Limb (tissue), 2 donors: Measurements from ENCODE around the gene CMKLR1.

Source experiments
- DNase-seq, 2 donors: peaks; one replicate each; pipeline ENCODE4 v3.0.0-alpha.2; 2016; ENCODE audit errors: extremely low spot score in 2 of 2

Gene CMKLR1

GRCh38 chr12:108302016-108302402 lies 37.1 kb downstream of the CMKLR1 start:
- no peak for DNase-seq

- no peak for DNase-seq
These were observed 37.8 kb downstream of the CMKLR1 start for GRCh38 chr12:108301346-108301745.

GRCh38 chr12:108299980-108300696 lies 39.0 kb downstream of the CMKLR1 start:
- DNase-seq, result no peak

GRCh38 chr12:108299516-108299915 lies 39.6 kb downstream of the CMKLR1 start:
- no peak for DNase-seq

GRCh38 chr12:108298761-108299275 lies 40.3 kb downstream of the CMKLR1 start:
- DNase-seq, result no peak

GRCh38 chr12:108297895-108298760 lies 41.0 kb downstream of the CMKLR1 start:
- DNase-seq, result no peak

- no peak for DNase-seq
These were observed 41.7 kb downstream of the CMKLR1 start for GRCh38 chr12:108297424-108297823.

GRCh38 chr12:108296945-108297344 lies 42.2 kb downstream of the CMKLR1 start:
- DNase-seq, result no peak

GRCh38 chr12:108295641-108296040 lies 43.5 kb downstream of the CMKLR1 start:
- DNase-seq, result no peak

- DNase-seq, result peak in 1 of 2 donors; percentile 60
These were observed 49.6 kb downstream of the CMKLR1 start for GRCh38 chr12:108289350-108290161.

- no peak for DNase-seq
These were observed 51.9 kb downstream of the CMKLR1 start for GRCh38 chr12:108287227-108287626.

GRCh38 chr12:108285016-108285415 lies 54.1 kb downstream of the CMKLR1 start:
- no peak for DNase-seq

GRCh38 chr12:108284163-108284562 lies 54.9 kb downstream of the CMKLR1 start:
- no peak for DNase-seq

GRCh38 chr12:108282676-108283075 lies 56.4 kb downstream of the CMKLR1 start:
- no peak for DNase-seq

GRCh38 chr12:108282160-108282559 lies 57.0 kb downstream of the CMKLR1 start:
- no peak for DNase-seq

- no peak for DNase-seq
These were observed 61.5 kb downstream of the CMKLR1 start for GRCh38 chr12:108277613-108278012.

- DNase-seq, result no peak
These were observed 65.9 kb downstream of the CMKLR1 start for GRCh38 chr12:108273217-108273616.

- DNase-seq, result no peak
These were observed 66.9 kb downstream of the CMKLR1 start for GRCh38 chr12:108271951-108272872.

GRCh38 chr12:108270849-108271143 lies 68.3 kb downstream of the CMKLR1 start:
- no peak for DNase-seq

GRCh38 chr12:108270035-108270848 lies 68.9 kb downstream of the CMKLR1 start:
- DNase-seq, result no peak
